IPS-15b (cell line): ENCODE measurements around the gene ENAH.

ENCODE experiments used
- H3K27me3 ChIP-seq: one replicate; pipeline ENCODE4 v1.6.1; 2013; ENCODE audit warnings: low read length; ENCODE audit not compliant: control insufficient read depth, insufficient read depth
- H3K36me3 ChIP-seq: one replicate; pipeline ENCODE4 v1.6.1; 2013; ENCODE audit warnings: low read length; ENCODE audit not compliant: control insufficient read depth, insufficient read depth
- H3K4me1 ChIP-seq: one replicate; pipeline ENCODE4 v1.6.1; 2013; ENCODE audit warnings: mild to moderate bottlenecking, low read length; ENCODE audit not compliant: control insufficient read depth, insufficient read depth
- H3K4me3 ChIP-seq: one replicate; pipeline ENCODE4 v1.5.1; 2013; ENCODE audit warnings: low read depth, low read length
- H3K9ac ChIP-seq: one replicate; pipeline ENCODE4 v1.6.1; 2013; ENCODE audit warnings: low read depth, mild to moderate bottlenecking, low read length
- H3K9me3 ChIP-seq: one replicate; pipeline ENCODE4 v1.6.1; 2013; ENCODE audit warnings: mild to moderate bottlenecking, low read length; ENCODE audit not compliant: control insufficient read depth, insufficient read depth

ENAH gene

GRCh38 chr1:225544263-225544662 is 108.7 kb downstream of the ENAH start:
- Histone ChIP-seq H3K36me3 (no peaks in the 10 kb centered on the region), H3K27me3 (no peaks in the 10 kb centered on the region), H3K4me1 (no peaks in the 10 kb centered on the region), H3K9ac (no peak overlapping the region), H3K9me3 (no peaks in the 10 kb centered on the region), H3K4me3 (no peak overlapping the region)

DNA sequence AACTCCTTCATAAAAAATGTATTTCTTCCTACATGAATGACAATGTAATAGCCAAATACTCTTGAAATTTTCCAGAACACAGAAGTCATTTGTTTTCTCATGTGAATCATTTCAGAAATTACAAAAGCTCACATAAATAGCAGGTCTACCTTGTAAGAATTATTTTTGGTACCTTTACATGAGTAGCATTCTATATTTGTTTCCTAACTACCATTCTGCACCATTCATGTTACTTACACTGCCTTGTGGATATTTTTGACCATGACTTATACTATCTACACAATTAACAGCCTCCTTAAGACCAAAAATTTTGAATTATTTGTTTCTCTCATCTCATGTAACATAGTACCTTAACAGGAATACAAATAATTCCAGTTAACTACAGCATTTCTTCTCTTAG is 109.6 kb downstream of the ENAH start:
- Histone ChIP-seq H3K27me3 (no peaks in the 10 kb centered on the region), H3K36me3 (no peaks in the 10 kb centered on the region), H3K4me1 (peaks cover 6% of the 10 kb centered on the region), H3K9ac (no peak overlapping the region), H3K4me3 (no peak overlapping the region), H3K9me3 (no peaks in the 10 kb centered on the region)

- Histone ChIP-seq H3K4me3 (no peak overlapping the region), H3K9me3 (no peaks in the 10 kb centered on the region), H3K36me3 (no peaks in the 10 kb centered on the region), H3K4me1 (peaks cover 19% of the 10 kb centered on the region), H3K9ac (no peak overlapping the region), H3K27me3 (no peaks in the 10 kb centered on the region)
These were observed 111.5 kb downstream of the ENAH start for GRCh38 chr1:225541383-225541782.

DNA sequence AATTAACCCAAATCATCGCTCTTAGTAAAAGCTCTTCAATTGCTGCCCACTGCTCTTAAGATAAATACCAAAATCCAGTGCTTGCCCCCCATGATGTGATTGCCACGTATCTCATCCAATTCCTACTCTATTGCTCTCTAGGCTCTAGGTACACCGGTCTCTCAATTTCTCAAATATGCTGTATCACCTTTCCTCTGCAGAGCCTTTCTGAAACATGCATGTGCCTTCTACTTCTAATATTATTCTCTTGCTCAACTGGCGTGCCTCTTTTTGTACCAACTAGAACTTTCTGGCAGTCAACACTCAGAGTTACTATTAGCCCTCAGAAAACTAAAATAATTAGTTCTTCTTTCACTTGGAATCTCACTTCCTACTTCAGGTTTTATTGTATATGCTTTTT is 113.3 kb downstream of the ENAH start:
- H3K4me1 ChIP-seq: peaks cover 22% of the 10 kb centered on the region

GRCh38 chr1:225539069-225539468 is 113.9 kb downstream of the ENAH start:
- Histone ChIP-seq H3K9ac (no peak overlapping the region), H3K4me1 (peaks cover 22% of the 10 kb centered on the region), H3K4me3 (no peak overlapping the region), H3K9me3 (no peaks in the 10 kb centered on the region), H3K36me3 (no peaks in the 10 kb centered on the region), H3K27me3 (no peaks in the 10 kb centered on the region)

More for the DNA sequence above, 113.3 kb downstream of the ENAH start:
- Histone ChIP-seq H3K4me3 (no peak overlapping the region), H3K9me3 (no peaks in the 10 kb centered on the region), H3K36me3 (no peaks in the 10 kb centered on the region), H3K27me3 (no peaks in the 10 kb centered on the region), H3K9ac (no peak overlapping the region)

GRCh38 chr1:225537554-225538251 is 115.2 kb downstream of the ENAH start:
- Histone ChIP-seq H3K4me3 (no peak overlapping the region), H3K9me3 (no peaks in the 10 kb centered on the region), H3K4me1 (peaks cover 30% of the 10 kb centered on the region)

GRCh38 chr1:225535280-225535679 is 117.6 kb downstream of the ENAH start:
- Histone ChIP-seq H3K4me1 (peaks cover 31% of the 10 kb centered on the region), H3K36me3 (no peaks in the 10 kb centered on the region), H3K9ac (no peak overlapping the region), H3K4me3 (no peak overlapping the region), H3K27me3 (no peaks in the 10 kb centered on the region), H3K9me3 (no peaks in the 10 kb centered on the region)

More at GRCh38 chr1:225537554-225538251, 115.2 kb downstream of the ENAH start:
- H3K27me3 ChIP-seq: no peaks in the 10 kb centered on the region
- no peaks in the 10 kb centered on the region for H3K36me3 ChIP-seq
- H3K9ac ChIP-seq: no peak overlapping the region

DNA sequence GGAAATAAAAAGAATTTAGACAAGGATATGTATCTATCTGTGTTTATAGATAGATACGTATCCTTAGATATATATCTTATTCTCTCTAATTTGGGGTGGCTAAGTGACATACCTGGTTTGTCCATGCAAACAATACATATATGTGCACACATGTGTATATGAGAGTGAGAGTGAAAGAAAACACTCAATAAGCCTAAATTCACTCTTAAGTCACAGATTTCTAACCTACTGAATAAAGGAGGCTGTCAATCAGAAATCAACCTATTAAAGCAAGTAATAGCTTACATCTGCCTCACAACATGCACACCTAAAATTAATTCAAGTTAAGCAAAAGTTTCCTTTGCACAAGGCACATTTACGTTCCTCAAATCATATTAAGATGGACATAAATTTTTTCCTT is 118.2 kb downstream of the ENAH start:
- no peaks in the 10 kb centered on the region for H3K36me3 ChIP-seq
- H3K4me1 ChIP-seq: peaks cover 31% of the 10 kb centered on the region
- no peak overlapping the region for H3K4me3 ChIP-seq
- H3K9me3 ChIP-seq: no peaks in the 10 kb centered on the region
- H3K9ac ChIP-seq: no peak overlapping the region
- H3K27me3 ChIP-seq: no peaks in the 10 kb centered on the region

- Histone ChIP-seq H3K9ac (no peak overlapping the region), H3K27me3 (no peaks in the 10 kb centered on the region), H3K4me3 (no peak overlapping the region)
These were observed 118.8 kb downstream of the ENAH start for GRCh38 chr1:225534135-225534534.

DNA sequence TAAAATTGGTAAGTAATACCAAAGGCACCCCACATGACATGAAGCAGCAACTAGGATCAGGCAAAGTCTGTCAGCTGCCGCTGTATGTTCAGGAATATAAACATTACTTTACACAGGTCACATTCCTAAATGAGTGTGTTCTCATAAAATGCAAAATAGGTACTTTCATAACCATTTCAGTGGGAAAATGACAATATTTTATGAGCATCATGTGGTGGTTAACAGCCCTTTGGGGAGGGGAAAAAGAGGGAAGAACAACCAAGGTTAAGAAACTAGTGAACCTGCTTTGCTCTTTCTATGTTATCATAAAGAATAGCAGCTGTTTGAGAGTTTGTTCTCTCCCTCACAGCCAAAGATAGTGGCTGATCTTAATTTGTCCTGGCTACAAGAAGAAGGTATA is 119.7 kb downstream of the ENAH start:
- Histone ChIP-seq H3K4me1 (peaks cover 26% of the 10 kb centered on the region), H3K9me3 (no peaks in the 10 kb centered on the region), H3K9ac (no peak overlapping the region), H3K27me3 (no peaks in the 10 kb centered on the region), H3K36me3 (no peaks in the 10 kb centered on the region), H3K4me3 (no peak overlapping the region)

More at GRCh38 chr1:225534135-225534534, 118.8 kb downstream of the ENAH start:
- peaks cover 31% of the 10 kb centered on the region for H3K4me1 ChIP-seq
- no peaks in the 10 kb centered on the region for H3K9me3 ChIP-seq
- no peaks in the 10 kb centered on the region for H3K36me3 ChIP-seq

GRCh38 chr1:225532240-225532944 is 120.5 kb downstream of the ENAH start:
- Histone ChIP-seq H3K27me3 (no peaks in the 10 kb centered on the region), H3K36me3 (no peaks in the 10 kb centered on the region), H3K9ac (no peak overlapping the region), H3K4me1 (peaks cover 22% of the 10 kb centered on the region), H3K9me3 (no peaks in the 10 kb centered on the region), H3K4me3 (no peak overlapping the region)

DNA sequence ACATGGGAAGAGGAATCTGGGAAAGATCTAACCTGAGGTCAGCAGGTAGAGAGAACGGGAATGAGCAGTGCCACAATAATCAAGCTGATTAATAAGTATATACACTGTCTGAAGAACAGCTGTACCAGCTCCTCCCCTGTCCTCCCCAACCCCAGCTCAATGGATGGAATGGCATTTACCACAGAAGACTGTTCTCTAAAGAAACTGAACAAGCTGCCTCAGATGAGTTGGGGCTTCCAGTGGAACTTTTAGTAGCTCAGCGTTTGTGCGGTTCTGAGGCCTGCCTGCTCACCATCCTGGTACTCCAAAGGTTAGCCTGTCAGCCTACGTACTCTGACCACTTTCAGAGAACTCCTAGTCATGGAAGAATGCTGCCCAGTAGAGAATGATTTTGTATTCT is 123.2 kb downstream of the ENAH start:
- Histone ChIP-seq H3K27me3 (no peaks in the 10 kb centered on the region), H3K36me3 (no peaks in the 10 kb centered on the region)

More for the DNA sequence above, 123.2 kb downstream of the ENAH start:
- Histone ChIP-seq H3K4me3 (no peak overlapping the region), H3K4me1 (peaks cover 29% of the 10 kb centered on the region), H3K9me3 (no peaks in the 10 kb centered on the region), H3K9ac (no peak overlapping the region)
